Transverse colon (tissue), 4 donors: ENCODE measurements around the gene CYGB. TPM values are rescaled to one million over a fixed set of nuclear protein-coding genes. Genes with fewer than 3 reads are reported as not detected.

ENCODE experiments used
- DNase-seq: peaks from one replicate; pipeline ENCODE4 v3.0.0-alpha.2; 2019
- H3K27ac ChIP-seq, 4 donors: fragments of 200-600 bp; sonication (generic); 2 replicates each; pipeline ENCODE4 v1.5.1; 2016 to 2018; ENCODE audit warnings: inconsistent platforms in 4 of 4
- H3K27me3 ChIP-seq: fragments of 200-600 bp; sonication (generic); 2 replicates; pipeline ENCODE4 v1.5.1; 2017; ENCODE audit warnings: inconsistent platforms
- H3K36me3 ChIP-seq, 4 donors: fragments of 200-600 bp; sonication (generic); 2 replicates each; pipeline ENCODE4 v1.5.1; 2017 to 2019; ENCODE audit warnings: inconsistent platforms in 4 of 4
- H3K4me1 ChIP-seq, 4 donors: fragments of 200-600 bp; sonication (generic); 2 replicates each; pipeline ENCODE4 v1.5.1; 2017 to 2020; ENCODE audit warnings: inconsistent platforms in 4 of 4
- H3K4me3 ChIP-seq, 4 donors: fragments of 200-600 bp; sonication (generic); 1 replicate in 1 of 4; 2 replicates in 3 of 4; pipeline versions ENCODE4 v1.5.1 to v1.6.1; 2017 to 2019; ENCODE audit warnings: inconsistent platforms in 4 of 4
- H3K9me3 ChIP-seq, 2 donors: fragments of 200-600 bp; sonication (generic); 2 replicates each; pipeline ENCODE4 v1.5.1; 2017 to 2019; ENCODE audit warnings: inconsistent platforms in 2 of 2
- EP300 ChIP-seq: sonication (generic); formaldehyde crosslinking; IDR thresholded peaks from one replicate; pipeline ENCODE4 v1.6.1; 2017; ENCODE audit warnings: antibody characterized with exemption, low read depth
- POLR2A ChIP-seq: fragments of 450-650 bp; IDR thresholded peaks from one replicate; pipeline ENCODE4 v1.6.1; 2016; ENCODE audit warnings: antibody characterized with exemption, mild to moderate bottlenecking, moderate library complexity
- POLR2AphosphoS5 ChIP-seq, 3 donors: sonication (generic); formaldehyde crosslinking; IDR thresholded peaks; one replicate each; pipeline ENCODE4 v1.6.1; 2016; ENCODE audit warnings: antibody characterized with exemption in 3 of 3
- WGBS, 2 donors: methylation state at CpG; one replicate each; pipeline ENCODE4 v1.1.5; 2018; ENCODE audit warnings: low coverage in 1 of 2; 5-methylcytosine and 5-hydroxymethylcytosine counted together
- in situ Hi-C, 4 donors: fragments of 200-750 bp; cut with MboI; loops; one replicate each; pipeline versions ENCODE4 v1.15.0 to v1.15.1; 2017; ENCODE audit warnings: low sequenced_read_pairs in 3 of 4, low pct_ligation_motif_present in 1 of 4, low pct_unique_long_range_greater_than_20kb in 1 of 4
- intact Hi-C: fragments of 100-400 bp; cut with DNase I; formaldehyde crosslinking; loops from one replicate; pipeline ENCODE4 v1.15.1; 2023; ENCODE audit warnings: low total_unique reads
- total RNA-seq, 4 donors: library from RNA; depleted of rRNA; stranded (reverse); fragments of >200 nt; gene quantifications; one replicate each; pipeline ENCODE4 v1.1.0, GENCODE V29; 2016
- TF ChIP-seq, protein P1 (sequence below), 5 experiments: fragments of 200-600 bp in 3 of 5; fragments of 450-650 bp in 2 of 5; sonication (generic) in 3 of 5; IDR thresholded peaks; 1 replicate in 2 of 5; 2 replicates in 3 of 5; pipeline ENCODE4 v1.5.1; 2016 to 2017; ENCODE audit warnings: antibody characterized with exemption in 5 of 5, inconsistent platforms in 3 of 5, mild to moderate bottlenecking in 2 of 5, moderate library complexity in 1 of 5

CYGB gene
- total RNA-seq, 4 donors from 2014 or later, result 7.5 to 20.1 (median 11.3) TPM

DNA sequence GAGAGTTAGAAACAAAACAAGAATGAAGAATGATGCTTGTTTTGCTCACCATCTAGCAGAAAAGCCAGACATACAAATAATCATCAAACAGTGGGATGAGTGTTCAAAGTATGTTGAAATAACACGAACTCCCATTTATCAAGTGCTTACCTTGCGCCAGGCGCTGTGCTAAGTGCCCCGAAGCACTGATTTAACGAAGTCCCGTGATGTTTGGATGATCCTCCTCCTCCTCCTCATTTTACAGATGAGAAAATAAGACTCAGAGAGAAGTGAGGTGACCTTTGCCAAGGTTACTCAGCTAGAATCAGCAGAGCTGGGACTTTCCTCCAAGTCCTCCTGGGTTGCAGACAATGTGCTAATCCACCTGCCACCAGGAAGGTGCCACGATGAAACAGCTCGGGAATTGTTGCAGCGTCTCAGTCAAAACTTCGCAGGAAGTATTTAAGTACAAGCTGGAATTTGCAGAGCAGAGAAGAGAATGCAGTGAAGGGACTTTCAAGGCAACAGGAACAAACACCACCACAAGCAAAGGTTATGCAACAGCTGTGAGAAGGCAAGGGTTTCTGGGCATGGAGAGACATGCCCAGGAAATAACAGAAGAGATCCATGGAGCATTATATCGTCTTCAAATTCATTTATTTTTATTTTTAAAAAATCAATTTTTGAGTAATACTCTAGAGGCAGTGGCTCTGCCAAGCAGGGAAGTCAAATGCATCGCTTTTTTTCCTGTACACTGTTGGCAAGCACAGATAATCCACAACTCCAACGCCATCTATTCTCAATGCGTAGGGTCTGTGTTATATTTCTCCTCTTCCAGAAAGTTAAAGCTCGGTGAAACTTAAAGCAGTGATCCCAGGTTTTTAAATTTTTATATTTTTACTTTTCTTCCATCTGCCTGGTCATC, 13.5 kb upstream of the CYGB start:
- intact Hi-C loops (no loop called here), in situ Hi-C loops (no loop called here)
- Histone ChIP-seq H3K4me3 (no peak overlapping the region), H3K27me3 (no peaks in the 10 kb centered on the region), H3K4me1 (peaks cover 7 to 14% (median 11%) of the 10 kb centered on the region in 4 donors), H3K27ac (no peak overlapping the region), H3K9me3 (no peaks in the 10 kb centered on the region), H3K36me3 (no peaks in the 10 kb centered on the region)
- TF ChIP-seq POLR2AphosphoS5 (IDR thresholded peaks at IDR 0.05), result no peak
- no peak for TF ChIP-seq POLR2A
- TF ChIP-seq, protein P1, sequence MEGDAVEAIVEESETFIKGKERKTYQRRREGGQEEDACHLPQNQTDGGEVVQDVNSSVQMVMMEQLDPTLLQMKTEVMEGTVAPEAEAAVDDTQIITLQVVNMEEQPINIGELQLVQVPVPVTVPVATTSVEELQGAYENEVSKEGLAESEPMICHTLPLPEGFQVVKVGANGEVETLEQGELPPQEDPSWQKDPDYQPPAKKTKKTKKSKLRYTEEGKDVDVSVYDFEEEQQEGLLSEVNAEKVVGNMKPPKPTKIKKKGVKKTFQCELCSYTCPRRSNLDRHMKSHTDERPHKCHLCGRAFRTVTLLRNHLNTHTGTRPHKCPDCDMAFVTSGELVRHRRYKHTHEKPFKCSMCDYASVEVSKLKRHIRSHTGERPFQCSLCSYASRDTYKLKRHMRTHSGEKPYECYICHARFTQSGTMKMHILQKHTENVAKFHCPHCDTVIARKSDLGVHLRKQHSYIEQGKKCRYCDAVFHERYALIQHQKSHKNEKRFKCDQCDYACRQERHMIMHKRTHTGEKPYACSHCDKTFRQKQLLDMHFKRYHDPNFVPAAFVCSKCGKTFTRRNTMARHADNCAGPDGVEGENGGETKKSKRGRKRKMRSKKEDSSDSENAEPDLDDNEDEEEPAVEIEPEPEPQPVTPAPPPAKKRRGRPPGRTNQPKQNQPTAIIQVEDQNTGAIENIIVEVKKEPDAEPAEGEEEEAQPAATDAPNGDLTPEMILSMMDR (IDR thresholded peaks at IDR 0.05), result no peak
- no peak for DNase-seq
- WGBS, 2 donors, result 39 to 50% methylated on average over 13 to 15 of the region's 15 CpGs

- Histone ChIP-seq H3K27ac (no peak overlapping the region), H3K4me3 (no peak overlapping the region), H3K9me3 (no peaks in the 10 kb centered on the region), H3K4me1 (peaks cover 8 to 19% (median 13%) of the 10 kb centered on the region in 4 donors), H3K36me3 (no peaks in the 10 kb centered on the region), H3K27me3 (no peaks in the 10 kb centered on the region)
- in situ Hi-C loops, result loop anchor here in 1 of 4 donors (25.0 kb wide), 1 partner anchor 163 kb away; the partner anchor contains the start of gene MXRA7
- intact Hi-C loops, result no loop called here
- no peak for DNase-seq
- 78 to 88% methylated on average over 7 of the region's 7 CpGs for WGBS, 2 donors
- no peak for TF ChIP-seq POLR2AphosphoS5 (IDR thresholded peaks at IDR 0.05)
- TF ChIP-seq, protein P1 (IDR thresholded peaks at IDR 0.05), result no peak
- TF ChIP-seq EP300, result no peak
- no peak for TF ChIP-seq POLR2A
These were observed 12.0 kb upstream of the CYGB start for GRCh38 chr17:76549539-76549938.

- WGBS, 2 donors, result 56 to 68% methylated on average over 7 to 9 of the region's 9 CpGs
- intact Hi-C loops (no loop called here), in situ Hi-C loops (loop anchor here in 1 of 4 donors (25.0 kb wide), 1 partner anchor 163 kb away; the partner anchor contains the start of gene MXRA7)
- TF ChIP-seq, protein P1 (IDR thresholded peaks at IDR 0.05), result no peak
- no peak for TF ChIP-seq EP300
- TF ChIP-seq POLR2A, result no peak
- no peak for TF ChIP-seq POLR2AphosphoS5 (IDR thresholded peaks at IDR 0.05)
- Histone ChIP-seq H3K27me3 (no peaks in the 10 kb centered on the region), H3K4me1 (peaks cover 8 to 23% (median 13%) of the 10 kb centered on the region in 4 donors), H3K27ac (no peak overlapping the region), H3K36me3 (no peaks in the 10 kb centered on the region), H3K4me3 (no peak overlapping the region), H3K9me3 (no peaks in the 10 kb centered on the region)
- DNase-seq, result no peak
These were observed 11.7 kb upstream of the CYGB start for GRCh38 chr17:76549215-76549518.

GRCh38 chr17:76548378-76549214, 11.1 kb upstream of the CYGB start:
- no peak overlapping the region for H3K4me3 ChIP-seq
- in situ Hi-C loops (loop anchor here in 1 of 4 donors (25.0 kb wide), 1 partner anchor 164 kb away; the partner anchor contains the start of gene MXRA7), intact Hi-C loops (no loop called here)
- H3K27me3 ChIP-seq, result peaks cover 2% of the 10 kb centered on the region
- H3K4me1 ChIP-seq, result peaks cover 8 to 25% (median 13%) of the 10 kb centered on the region in 4 donors
- no peaks in the 10 kb centered on the region for H3K36me3 ChIP-seq
- H3K9me3 ChIP-seq, result no peaks in the 10 kb centered on the region
- WGBS, 2 donors, result 64 to 82% methylated on average over 4 to 9 of the region's 9 CpGs
- no peak for DNase-seq
- H3K27ac ChIP-seq, result no peak overlapping the region
- TF ChIP-seq POLR2AphosphoS5 (IDR thresholded peaks at IDR 0.05) (no peak), POLR2A (no peak), EP300 (no peak)
- TF ChIP-seq, protein P1 (IDR thresholded peaks at IDR 0.05), result no peak
